Thoracic aorta (tissue), 2 donors: ENCODE results near the gene ZNF275. TPM values are rescaled to one million over a fixed set of nuclear protein-coding genes. Genes with fewer than 3 reads are reported as not detected.
"Not testable (repeated sequence)": the region's sequence is repeated elsewhere in the genome, so short reads cannot be mapped to it uniquely, and the experiment has no call there.

Experiments
- ATAC-seq: fragments of 150-250 bp; one replicate; pipeline ENCODE4 v1.8.0; 2017; ENCODE audit warnings: low read depth; ENCODE audit not compliant: insufficient number of reproducible peaks, low FRiP score
- DNase-seq: peaks from one replicate; pipeline ENCODE4 v3.0.0-alpha.2; 2020; ENCODE audit warnings: low spot score
- H3K27ac ChIP-seq, 2 donors: fragments of 200-600 bp; sonication (generic); 1 replicate in 1 of 2; 2 replicates in 1 of 2; pipeline ENCODE4 v1.5.1; 2016; ENCODE audit warnings: mild to moderate bottlenecking in 2 of 2, moderate library complexity in 2 of 2
- H3K27me3 ChIP-seq: fragments of 200-600 bp; sonication (generic); replicated peaks from 2 replicates; pipeline ENCODE4 v1.6.0; 2016; ENCODE audit warnings: mild to moderate bottlenecking; ENCODE audit not compliant: insufficient read depth
- H3K36me3 ChIP-seq: fragments of 200-600 bp; sonication (generic); one replicate; pipeline ENCODE4 v1.5.1; 2016
- H3K4me1 ChIP-seq, 2 donors: fragments of 200-600 bp; sonication (generic); 1 replicate in 1 of 2; 2 replicates in 1 of 2; pipeline versions ENCODE4 v1.5.1 to v1.6.0; 2016; ENCODE audit warnings: low read depth in 2 of 2, mild to moderate bottlenecking in 1 of 2; ENCODE audit not compliant: control insufficient read depth in 1 of 2
- H3K4me3 ChIP-seq: fragments of 200-600 bp; sonication (generic); 2 replicates; pipeline ENCODE4 v1.5.1; 2016; ENCODE audit warnings: mild to moderate bottlenecking
- H3K9me3 ChIP-seq: fragments of 200-600 bp; sonication (generic); 2 replicates; pipeline ENCODE4 v1.5.1; 2016
- total RNA-seq, 2 donors: library from RNA; depleted of rRNA; stranded (reverse); fragments of >200 nt; gene quantifications; one replicate each; pipeline versions ENCODE4 v1.1.0 to v1.2.3, GENCODE V29; 2016
- TF ChIP-seq, protein P1 (sequence below): fragments of 200-600 bp; sonication (generic); IDR thresholded peaks from one replicate; pipeline ENCODE4 v1.5.1; 2019; ENCODE audit warnings: antibody characterized with exemption

ZNF275 gene
- total RNA-seq, 2 donors from 2014 or later: 14.5 to 17.1 TPM

GRCh38 chrX:153388722-153389459, 54.9 kb downstream of the ZNF275 start:
- Histone ChIP-seq H3K36me3 (no peaks in the 10 kb centered on the region), H3K9me3 (no peaks in the 10 kb centered on the region), H3K27me3 (no peaks in the 10 kb centered on the region), H3K4me1 (no peaks in the 10 kb centered on the region), H3K4me3 (no peak overlapping the region), H3K27ac (no peak overlapping the region)
- DNase-seq: no peak
- no peak for ATAC-seq
- TF ChIP-seq, protein P1, sequence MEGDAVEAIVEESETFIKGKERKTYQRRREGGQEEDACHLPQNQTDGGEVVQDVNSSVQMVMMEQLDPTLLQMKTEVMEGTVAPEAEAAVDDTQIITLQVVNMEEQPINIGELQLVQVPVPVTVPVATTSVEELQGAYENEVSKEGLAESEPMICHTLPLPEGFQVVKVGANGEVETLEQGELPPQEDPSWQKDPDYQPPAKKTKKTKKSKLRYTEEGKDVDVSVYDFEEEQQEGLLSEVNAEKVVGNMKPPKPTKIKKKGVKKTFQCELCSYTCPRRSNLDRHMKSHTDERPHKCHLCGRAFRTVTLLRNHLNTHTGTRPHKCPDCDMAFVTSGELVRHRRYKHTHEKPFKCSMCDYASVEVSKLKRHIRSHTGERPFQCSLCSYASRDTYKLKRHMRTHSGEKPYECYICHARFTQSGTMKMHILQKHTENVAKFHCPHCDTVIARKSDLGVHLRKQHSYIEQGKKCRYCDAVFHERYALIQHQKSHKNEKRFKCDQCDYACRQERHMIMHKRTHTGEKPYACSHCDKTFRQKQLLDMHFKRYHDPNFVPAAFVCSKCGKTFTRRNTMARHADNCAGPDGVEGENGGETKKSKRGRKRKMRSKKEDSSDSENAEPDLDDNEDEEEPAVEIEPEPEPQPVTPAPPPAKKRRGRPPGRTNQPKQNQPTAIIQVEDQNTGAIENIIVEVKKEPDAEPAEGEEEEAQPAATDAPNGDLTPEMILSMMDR: no peak

- H3K4me3 ChIP-seq, DNase-seq, H3K36me3 ChIP-seq: not testable (repeated sequence)
These were observed 55.5 kb downstream of the ZNF275 start for GRCh38 chrX:153389460-153389768.

GRCh38 chrX:153392642-153393321, 58.8 kb downstream of the ZNF275 start:
- TF ChIP-seq, protein P1: no peak
- no peaks in the 10 kb centered on the region for H3K9me3 ChIP-seq
- no peaks in the 10 kb centered on the region for H3K36me3 ChIP-seq
- ATAC-seq: no peak
- DNase-seq: no peak
- no peaks in the 10 kb centered on the region for H3K4me1 ChIP-seq
- no peak overlapping the region for H3K4me3 ChIP-seq
- no peak overlapping the region for H3K27ac ChIP-seq
- no peaks in the 10 kb centered on the region for H3K27me3 ChIP-seq

More at GRCh38 chrX:153389460-153389768, 55.5 kb downstream of the ZNF275 start:
- H3K27ac ChIP-seq, H3K27me3 ChIP-seq, H3K9me3 ChIP-seq, H3K4me1 ChIP-seq, ATAC-seq: not testable (repeated sequence)

DNA sequence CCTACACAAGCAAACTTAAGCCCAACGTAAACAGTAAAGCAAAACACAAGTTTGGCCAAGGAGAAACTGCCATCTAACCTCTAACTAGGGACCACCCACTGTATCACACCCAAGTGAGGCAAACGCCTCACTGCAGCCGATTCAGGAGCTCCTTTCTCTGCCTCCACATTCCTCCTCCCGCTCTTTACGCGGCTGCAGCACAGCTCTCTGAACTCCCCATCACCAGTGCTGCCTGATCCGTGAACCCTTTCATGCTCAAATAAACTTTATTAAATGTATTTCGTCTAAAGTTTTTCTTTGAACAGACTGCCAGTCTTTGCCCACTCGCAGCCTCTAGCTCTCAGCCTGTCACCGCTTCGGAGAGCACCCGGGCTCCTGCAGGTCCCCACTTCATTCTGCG, 60.7 kb downstream of the ZNF275 start:
- Histone ChIP-seq H3K4me1 (no peaks in the 10 kb centered on the region), H3K27ac (no peak overlapping the region), H3K4me3 (no peak overlapping the region), H3K36me3 (no peaks in the 10 kb centered on the region), H3K9me3 (no peaks in the 10 kb centered on the region), H3K27me3 (no peaks in the 10 kb centered on the region)
- DNase-seq (no peak), ATAC-seq (no peak)
- TF ChIP-seq, protein P1: no peak

DNA sequence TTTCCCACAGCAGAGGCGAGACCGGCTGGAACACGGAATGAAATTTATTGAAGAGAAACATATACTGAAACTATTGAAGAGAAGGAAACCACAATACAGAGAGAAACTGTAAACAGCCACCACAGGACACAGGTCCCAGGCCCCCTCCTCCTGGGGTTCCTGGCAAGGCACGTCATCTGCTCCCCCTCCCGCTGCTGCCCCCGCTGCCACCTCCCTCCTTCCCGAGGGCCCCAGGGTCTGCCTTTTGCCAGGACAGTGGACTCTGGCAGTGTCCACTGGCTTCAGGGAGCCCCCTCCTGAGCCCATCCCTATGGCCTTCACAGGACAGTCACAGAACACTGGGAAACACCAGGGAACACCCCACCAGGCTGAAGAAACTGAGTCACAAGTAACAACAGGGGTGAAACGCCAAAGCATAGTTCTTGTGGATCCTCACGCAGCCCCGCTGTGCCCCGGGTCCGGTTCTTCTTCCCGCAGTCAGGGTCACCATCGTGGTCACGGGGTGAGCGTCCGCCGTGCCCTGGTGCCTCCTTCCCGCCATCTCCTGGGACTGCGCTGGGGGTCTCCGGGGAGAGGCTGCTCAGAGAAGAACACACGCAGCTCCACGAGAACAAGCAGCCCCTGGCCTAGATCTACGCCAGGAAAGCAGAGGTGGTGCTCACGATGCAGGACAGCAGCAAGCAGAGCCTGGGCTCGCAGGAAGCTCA, 61.8 kb downstream of the ZNF275 start:
- ATAC-seq: no peak
- TF ChIP-seq, protein P1: no peak
- no peaks in the 10 kb centered on the region for H3K9me3 ChIP-seq
- no peak overlapping the region for H3K27ac ChIP-seq
- no peak for DNase-seq
- H3K4me1 ChIP-seq: no peaks in the 10 kb centered on the region
- H3K27me3 ChIP-seq: no peaks in the 10 kb centered on the region
- H3K4me3 ChIP-seq: no peak overlapping the region
- no peaks in the 10 kb centered on the region for H3K36me3 ChIP-seq
